H1 (cell line): ENCODE data around the gene CD164L2. TPM values are rescaled to one million over a fixed set of nuclear protein-coding genes. Genes with fewer than 3 reads are reported as not detected.

ENCODE experiments used
- CTCF ChIA-PET: fragments of 300-600 bp; sonication (Branson Sonifier 250); formaldehyde crosslinking; loops from one replicate; lab custom pipeline; 2021; ENCODE audit not compliant: partially characterized antibody; lab: Charles Lee
- POLR2A ChIA-PET: fragments of 300-600 bp; sonication (Branson Sonifier 250); formaldehyde crosslinking; loops from one replicate; lab custom pipeline; 2021; ENCODE audit warnings: inconsistent platforms; ENCODE audit not compliant: partially characterized antibody; lab: Charles Lee
- DNase-seq, 2 experiments: peaks; one replicate each; pipeline versions ENCODE4 v3.0.0 to v3.0.0-alpha.2; 2010 to 2022; ENCODE audit warnings: low spot score in 2 of 2, low read depth in 1 of 2, mixed read lengths in 1 of 2
- FAIRE-seq: peaks from 2 replicates; lab custom pipeline; 2011; peaks lifted over from hg19 to GRCh38; lab: Jason Lieb, UNC
- H2AFZ ChIP-seq: 2 replicates; pipeline ENCODE4 v1.8.1; 2012; ENCODE audit warnings: low read length, inconsistent platforms
- H2AK5ac ChIP-seq: 2 replicates; pipeline ENCODE4 v1.6.1; 2013; ENCODE audit warnings: low read depth, low read length
- H2BK120ac ChIP-seq: replicated peaks from 2 replicates; pipeline ENCODE3; 2013; ENCODE audit warnings: low read depth, low read length, inconsistent platforms
- H2BK12ac ChIP-seq: 2 replicates; pipeline ENCODE4 v1.6.1; 2013; ENCODE audit warnings: low read depth, low read length
- H2BK15ac ChIP-seq: 2 replicates; pipeline ENCODE4 v1.6.1; 2013; ENCODE audit warnings: low read length
- H2BK20ac ChIP-seq: 2 replicates; pipeline ENCODE4 v1.6.1; 2013; ENCODE audit warnings: low read length
- H2BK5ac ChIP-seq: 2 replicates; pipeline ENCODE4 v1.6.1; 2013; ENCODE audit warnings: low read depth, low read length
- H3K14ac ChIP-seq: 2 replicates; pipeline ENCODE4 v1.6.1; 2013; ENCODE audit warnings: inconsistent platforms; ENCODE audit not compliant: insufficient read length
- H3K18ac ChIP-seq: 2 replicates; pipeline ENCODE4 v1.6.1; 2013; ENCODE audit warnings: low read length; ENCODE audit errors: extremely low read depth
- H3K23ac ChIP-seq: 2 replicates; pipeline ENCODE4 v1.6.1; 2013; ENCODE audit warnings: inconsistent platforms; ENCODE audit not compliant: insufficient read length
- H3K23me2 ChIP-seq: 2 replicates; pipeline ENCODE4 v1.6.1; 2013; ENCODE audit warnings: low read depth, low read length
- H3K27ac ChIP-seq: 2 replicates; pipeline ENCODE4 v1.6.1; 2011; ENCODE audit warnings: low read depth, low read length, inconsistent platforms
- H3K27me3 ChIP-seq, 4 experiments: replicated peaks in 1 of 4; 1 replicate in 1 of 4; 2 replicates in 3 of 4; pipeline versions ENCODE4 v1.6.1 to v1.8.1; 2011 to 2013; ENCODE audit warnings: low read length in 3 of 4, mild to moderate bottlenecking in 3 of 4, inconsistent platforms in 2 of 4, mixed read lengths in 2 of 4, moderate library complexity in 1 of 4; ENCODE audit not compliant: control insufficient read depth in 3 of 4, insufficient read depth in 3 of 4; ENCODE audit errors: extremely low read depth in 1 of 4
- H3K36me3 ChIP-seq, 4 experiments: 2 replicates each; pipeline versions ENCODE4 v1.6.1 to v1.8.1; 2011 to 2013; ENCODE audit warnings: mild to moderate bottlenecking in 4 of 4, low read length in 3 of 4, moderate library complexity in 2 of 4, control low read depth in 1 of 4, inconsistent platforms in 1 of 4; ENCODE audit not compliant: insufficient read depth in 4 of 4, control insufficient read depth in 2 of 4
- H3K4ac ChIP-seq: replicated peaks from 2 replicates; pipeline ENCODE3; 2013; ENCODE audit warnings: low read length, low read depth, mixed read lengths, inconsistent platforms; ENCODE audit not compliant: insufficient read length
- H3K4me1 ChIP-seq, 4 experiments: replicated peaks in 1 of 4; 1 replicate in 1 of 4; 2 replicates in 3 of 4; pipeline versions ENCODE4 v1.6.1 to v1.8.1; 2011 to 2013; ENCODE audit warnings: low read length in 3 of 4, inconsistent platforms in 2 of 4, mixed read lengths in 1 of 4; ENCODE audit not compliant: insufficient read depth in 4 of 4, control insufficient read depth in 3 of 4
- H3K4me2 ChIP-seq, 2 experiments: 2 replicates each; pipeline versions ENCODE4 v1.6.1 to v1.8.1; 2011 to 2013; ENCODE audit warnings: low read depth in 2 of 2, low read length in 2 of 2, control low read depth in 1 of 2, inconsistent platforms in 1 of 2, mild to moderate bottlenecking in 1 of 2; ENCODE audit not compliant: insufficient read depth in 1 of 2
- H3K4me3 ChIP-seq, 4 experiments: fragments of 200-600, 300-600 bp in 1 of 4; sonication (generic), shearing (Covaris generic), sonication (Bioruptor Twin) in 1 of 4; 2 replicates each; pipeline versions ENCODE4 v1.5.1 to v1.8.1; 2011 to 2016; ENCODE audit warnings: low read length in 4 of 4, low read depth in 3 of 4, control low read depth in 2 of 4, inconsistent platforms in 2 of 4, mild to moderate bottlenecking in 2 of 4, mixed read lengths in 1 of 4, moderate library complexity in 1 of 4; ENCODE audit not compliant: insufficient read depth in 2 of 4; ENCODE audit errors: extremely low read depth in 1 of 4
- H3K56ac ChIP-seq: replicated peaks from 2 replicates; pipeline ENCODE3; 2013; ENCODE audit warnings: low read depth, mild to moderate bottlenecking, mixed read lengths, low read length, inconsistent platforms; ENCODE audit not compliant: insufficient read length
- H3K79me1 ChIP-seq: 2 replicates; pipeline ENCODE4 v1.6.1; 2013; ENCODE audit warnings: low read depth, low read length, control low read depth
- H3K79me2 ChIP-seq, 2 experiments: 2 replicates each; pipeline versions ENCODE4 v1.6.1 to v1.8.1; 2012 to 2013; ENCODE audit warnings: low read length in 2 of 2, mild to moderate bottlenecking in 2 of 2, inconsistent platforms in 1 of 2; ENCODE audit not compliant: insufficient read depth in 2 of 2, control insufficient read depth in 1 of 2
- H3K9ac ChIP-seq, 4 experiments: replicated peaks in 1 of 4; 1 replicate in 1 of 4; 2 replicates in 3 of 4; pipeline versions ENCODE4 v1.6.1 to v1.8.1; 2011 to 2013; ENCODE audit warnings: low read depth in 3 of 4, low read length in 3 of 4, control low read depth in 2 of 4, mild to moderate bottlenecking in 2 of 4, moderate library complexity in 2 of 4, inconsistent platforms in 1 of 4; ENCODE audit errors: extremely low read depth in 1 of 4
- H3K9me3 ChIP-seq, 2 experiments: 2 replicates each; pipeline versions ENCODE4 v1.6.1 to v1.8.1; 2012 to 2013; ENCODE audit warnings: mild to moderate bottlenecking in 2 of 2, moderate library complexity in 2 of 2, control low read depth in 1 of 2, inconsistent platforms in 1 of 2, low read depth in 1 of 2, low read length in 1 of 2, mixed read lengths in 1 of 2; ENCODE audit not compliant: insufficient read depth in 2 of 2
- H4K20me1 ChIP-seq, 2 experiments: replicated peaks in 1 of 2; 2 replicates each; pipeline versions ENCODE3 to v1.8.1; 2011 to 2013; ENCODE audit warnings: inconsistent platforms in 2 of 2, low read length in 2 of 2, mild to moderate bottlenecking in 1 of 2; ENCODE audit not compliant: insufficient read depth in 2 of 2, control insufficient read depth in 1 of 2
- H4K5ac ChIP-seq: 2 replicates; pipeline ENCODE4 v1.6.1; 2013; ENCODE audit warnings: low read length, low read depth, mixed read lengths, inconsistent platforms; ENCODE audit not compliant: insufficient read length
- H4K8ac ChIP-seq: 2 replicates; pipeline ENCODE4 v1.8.0; 2013; ENCODE audit warnings: mild to moderate bottlenecking, moderate library complexity, low read length, inconsistent platforms; ENCODE audit not compliant: insufficient read depth; ENCODE audit errors: extremely low read depth
- H4K91ac ChIP-seq: replicated peaks from 2 replicates; pipeline ENCODE3; 2013; ENCODE audit warnings: low read length, mixed read lengths, inconsistent platforms; ENCODE audit not compliant: insufficient read length
- BRCA1 ChIP-seq: IDR thresholded peaks from 2 replicates; pipeline ENCODE4 v1.6.1; 2012; ENCODE audit warnings: low read depth, low read length, improper control_type of control experiment
- CBX8 ChIP-seq: fragments of 300-800, 300-1000 bp; sonication (generic); IDR thresholded peaks from 2 replicates; pipeline ENCODE4 v1.7.1; 2016; ENCODE audit warnings: low read depth, low read length, borderline replicate concordance
- CTBP2 ChIP-seq: IDR thresholded peaks from 2 replicates; pipeline ENCODE4 v1.7.0; 2011; ENCODE audit warnings: borderline replicate concordance, mild to moderate bottlenecking, moderate library complexity, mixed read lengths, low read length; ENCODE audit not compliant: insufficient read depth, insufficient read length
- GTF2F1 ChIP-seq: IDR thresholded peaks from 2 replicates; pipeline ENCODE4 v1.6.1; 2012; ENCODE audit warnings: low read depth, low read length, improper control_type of control experiment, borderline replicate concordance
- HDAC2 ChIP-seq, 2 experiments: fragments of 300-600 bp in 1 of 2; sonication (generic) in 1 of 2; IDR thresholded peaks; 2 replicates each; pipeline ENCODE4 v1.6.1; 2011 to 2012; ENCODE audit warnings: low read depth in 2 of 2, low read length in 2 of 2, mild to moderate bottlenecking in 2 of 2, moderate library complexity in 2 of 2, borderline replicate concordance in 1 of 2, inconsistent platforms in 1 of 2
- HDAC6 ChIP-seq: IDR thresholded peaks from one replicate; pipeline ENCODE4 v1.7.1; 2012; ENCODE audit warnings: low read depth, mild to moderate bottlenecking, inconsistent platforms, low read length, moderate library complexity
- KDM1A ChIP-seq: fragments of 200-600, 300-600 bp; sonication (generic); IDR thresholded peaks from 2 replicates; pipeline ENCODE4 v1.7.1; 2016; ENCODE audit warnings: mild to moderate bottlenecking, low read length, borderline replicate concordance
- MAFK ChIP-seq: IDR thresholded peaks from 2 replicates; pipeline ENCODE4 v1.6.1; 2012; ENCODE audit warnings: low read depth, mild to moderate bottlenecking, improper control_type of control experiment, low read length
- RAD21 ChIP-seq, 2 experiments: IDR thresholded peaks in 1 of 2; conservative IDR thresholded peaks in 1 of 2; 2 replicates each; pipeline ENCODE4 v1.6.1; 2011; ENCODE audit warnings: low read depth in 2 of 2, low read length in 2 of 2, improper control_type of control experiment in 1 of 2, inconsistent platforms in 1 of 2, mild to moderate bottlenecking in 1 of 2, moderate library complexity in 1 of 2
- RBBP5 ChIP-seq: IDR thresholded peaks from 2 replicates; pipeline ENCODE4 v1.7.1; 2012; ENCODE audit warnings: low read depth, mild to moderate bottlenecking, inconsistent platforms, low read length, moderate library complexity, borderline replicate concordance
- RFX5 ChIP-seq: IDR thresholded peaks from 2 replicates; pipeline ENCODE4 v1.6.1; 2011; ENCODE audit warnings: low read depth, low read length, improper control_type of control experiment, borderline replicate concordance
- SP1 ChIP-seq: IDR thresholded peaks from 2 replicates; pipeline ENCODE4 v1.6.1; 2011; ENCODE audit warnings: low read depth, low read length
- SRF ChIP-seq: IDR thresholded peaks from 2 replicates; pipeline ENCODE4 v1.6.1; 2011; ENCODE audit warnings: mild to moderate bottlenecking, low read depth, low read length, moderate library complexity
- WGBS, 2 experiments: shearing (Covaris generic) in 1 of 2; methylation state at CpG; one replicate each; pipeline versions ENCODE4 v1.1.6 to v1.1.7; 2013 to 2015; ENCODE audit warnings: low lambda C conversion rate in 2 of 2, mixed read lengths in 2 of 2, inconsistent platforms in 1 of 2, low coverage in 1 of 2, missing lambda C conversion rate in 1 of 2; ENCODE audit not compliant: insufficient replicate concordance in 2 of 2, insufficient coverage in 1 of 2, insufficient read length in 1 of 2; ENCODE audit errors: extremely low coverage in 1 of 2, missing lambda C conversion rate in 1 of 2; 5-methylcytosine and 5-hydroxymethylcytosine counted together
- polyA plus RNA-seq, 7 experiments: library from polyadenylated mRNA; depleted of rRNA in 3 of 7; stranded (reverse) in 5 of 7; unstranded in 2 of 7; fragments of >200 nt in 5 of 7; fragments of 200-250 nt in 2 of 7; gene quantifications; 1 replicate in 5 of 7; 2 replicates in 1 of 7; 4 replicates in 1 of 7; pipeline versions ENCODE4 v1.2.1 to v1.2.3, GENCODE V29; 2011 to 2013; ENCODE audit warnings: missing spikeins in 2 of 7, mixed read lengths in 2 of 7
- total RNA-seq: library from RNA; stranded (reverse); fragmentation: NEBNext Ultra II Directional; extraction: Animal tissue kit (Norgen Biotek cat#: 25700); gene quantifications from 2 replicates; pipeline ENCODE4 v1.2.1, GENCODE V29; 2021

CD164L2 gene
- total and polyA plus RNA-seq, 2 of the 8 experiments (the other 6 are each of a cell fraction or from before 2014, with no cell fraction given) = 3.3 TPM

DNA sequence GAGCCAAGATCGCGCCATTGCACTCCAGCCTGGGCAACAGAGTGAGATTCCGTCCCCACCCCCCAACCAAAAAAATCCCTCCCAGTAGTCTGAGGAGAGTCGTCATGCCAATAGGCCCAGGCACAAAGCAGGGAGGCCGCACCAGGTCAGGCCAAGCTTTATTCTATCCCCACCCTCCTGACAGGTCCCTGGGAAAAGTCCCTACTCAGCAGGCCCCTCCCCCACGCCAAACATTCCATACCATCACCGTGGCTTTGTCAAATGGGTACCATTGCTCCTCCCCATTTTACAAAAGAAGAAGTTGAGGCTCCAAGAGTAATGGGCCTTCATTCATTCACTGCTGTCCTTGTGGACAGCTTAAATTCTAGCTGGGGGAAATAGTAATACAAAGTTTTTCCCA is 14.6 kb upstream of the CD164L2 start:
- Histone ChIP-seq H2BK12ac (no peak overlapping the region), H3K36me3 (no peaks in the 10 kb centered on the region), H4K20me1 (peaks cover 2 to 10% of the 10 kb centered on the region in 2 experiments), H3K23ac (no peak overlapping the region), H4K91ac (no peak overlapping the region), H3K9ac (no peak overlapping the region), H2BK20ac (no peak overlapping the region), H3K9me3 (no peaks in the 10 kb centered on the region), H3K4me3 (no peak overlapping the region), H3K56ac (no peak overlapping the region), H3K27ac (no peak overlapping the region), H3K4me1 (peaks cover 4 to 29% (median 9%) of the 10 kb centered on the region in 4 experiments), H4K8ac (no peak overlapping the region), H2AFZ (no peak overlapping the region), H3K4me2 (no peak overlapping the region), H2BK15ac (0 out of 2 replicates have a peak overlapping the region, but pooled peaks have one; percentile 46), H3K23me2 (peaks cover 2% of the 10 kb centered on the region; the same call in 1 of the 2 replicates), H2BK120ac (no peak overlapping the region), H3K14ac (no peak overlapping the region), H3K27me3 (no peaks in the 10 kb centered on the region), H3K4ac (no peak overlapping the region), H2BK5ac (no peak overlapping the region), H3K79me1 (no peaks in the 10 kb centered on the region), H3K18ac (no peak overlapping the region), H3K79me2 (no peaks in the 10 kb centered on the region), H4K5ac (no peak overlapping the region), H2AK5ac (no peak overlapping the region)
- no peak for DNase-seq
- WGBS, 2 experiments = 88% methylated on average over 6 of the region's 7 CpGs; no CpG with 5 or more reads in 1 of the 2 experiments
- POLR2A ChIA-PET = interaction anchor here (1.3 to 2.1 kb wide), 4 partner anchors 32 to 96 kb away, joined by 4 to 8 read pairs (median 4); partner anchors contain the start of genes MAP3K6 and SYTL1
- no peak for FAIRE-seq
- CTCF ChIA-PET = interaction anchor here (0.6 to 37.8 kb wide), 27 partner anchors 8 to 352 kb away, joined by 3 to 863 read pairs (median 6); partner anchors contain the start of genes AHDC1, GPR3 and MAP3K6
- TF ChIP-seq CTBP2 (no peak), CBX8 (no peak), MAFK (peak; percentile 4; the same call in 1 of the 2 replicates), HDAC2 (IDR thresholded peaks at IDR 0.05; ENCODE audit: borderline replicate concordance in 1 of 2, low read depth in 2 of 2, low read length in 2 of 2) (no peak), RAD21 (IDR thresholded peaks at IDR 0.05 in 1 of 2, conservative IDR thresholded peaks at IDR 0.05 in 1 of 2; ENCODE audit: low read depth in 2 of 2, low read length in 2 of 2) (no peak), HDAC6 (no peak), BRCA1 (no peak), SRF (no peak), KDM1A (peak; percentile 44; the same call in 1 of the 2 replicates), GTF2F1 (no peak), RFX5 (no peak), RBBP5 (no peak), SP1 (0 out of 2 replicates have a peak, but pooled peaks have one; percentile 28)
